ENCODE measurements around the gene TMEM80.

- TF ChIP-seq CTCF (IDR thresholded peaks at IDR 0.05) (no peak), ZFX (IDR thresholded peaks at IDR 0.05; ENCODE audit: borderline replicate concordance) (no peak)
These were observed 12.9 kb downstream of the TMEM80 start for GRCh38 chr11:708511-708910.

All from 22Rv1 (cell line).